K562 (cell line): ENCODE results near the gene INO80E. TPM values are rescaled to one million over a fixed set of nuclear protein-coding genes. Genes with fewer than 3 reads are reported as not detected.

Experiments
- ATF6 ChIP-seq: sonication (generic); formaldehyde crosslinking; IDR thresholded peaks from 2 replicates; pipeline ENCODE4 v1.4.0; 2020; ENCODE audit warnings: mild to moderate bottlenecking, missing genetic modification reagents
- BRD4 ChIP-seq: fragments of 200-600 bp; sonication (generic); IDR thresholded peaks from 2 replicates; pipeline ENCODE4 v1.6.1; 2017; ENCODE audit warnings: inconsistent platforms
- CUX1 ChIP-seq: fragments of 200-800 bp; sonication (Bioruptor generic); IDR thresholded peaks from 2 replicates; pipeline ENCODE4 v1.6.1; 2016; ENCODE audit warnings: missing genetic modification characterization, missing compliant biosample characterization
- ERF ChIP-seq: fragments of 450-650 bp; formaldehyde crosslinking; IDR thresholded peaks from 2 replicates; pipeline ENCODE4 v1.4.0; 2020; ENCODE audit warnings: mild to moderate bottlenecking, mixed read lengths
- EWSR1 ChIP-seq: fragments of 450-650 bp; IDR thresholded peaks from 2 replicates; pipeline ENCODE4 v1.6.1; 2018; ENCODE audit warnings: borderline replicate concordance, mild to moderate bottlenecking, low read depth, moderate library complexity; ENCODE audit not compliant: partially characterized antibody
- FOS ChIP-seq: IDR thresholded peaks from 3 replicates; pipeline ENCODE4 v1.6.1; 2011; ENCODE audit not compliant: insufficient read length; ENCODE audit errors: extremely low read depth
- KLF13 ChIP-seq: fragments of 450-650 bp; IDR thresholded peaks from 2 replicates; pipeline ENCODE4 v1.6.1; 2016; ENCODE audit warnings: missing genetic modification characterization, low read depth, mild to moderate bottlenecking, missing compliant biosample characterization, moderate library complexity, borderline replicate concordance
- ZBTB40 ChIP-seq, 2 experiments: fragments of 450-650 bp in 1 of 2; sonication (generic) in 1 of 2; formaldehyde crosslinking in 1 of 2; IDR thresholded peaks; 2 replicates each; pipeline versions ENCODE4 v1.7.1 to v1.9.0; 2016 to 2022; ENCODE audit warnings: inconsistent platforms in 1 of 2, mild to moderate bottlenecking in 1 of 2, missing genetic modification reagents in 1 of 2
- polyA plus RNA-seq, 8 experiments: library from polyadenylated mRNA; depleted of rRNA in 4 of 8; stranded (reverse) in 5 of 8; unstranded in 3 of 8; fragments of >200 nt; fragmentation: Nextera tagmentation in 2 of 8; fragmentation: Illumina TruSeq in 1 of 8; extraction: Ambion mirVana in 2 of 8; extraction: Trizol in 1 of 8; gene quantifications; 2 replicates each; pipeline versions ENCODE4 v1.2.1 to v1.2.3, GENCODE V29; 2011 to 2014; ENCODE audit warnings: inconsistent platforms in 1 of 8, missing spikeins in 1 of 8
- total RNA-seq, 7 experiments: library from RNA; depleted of rRNA in 6 of 7; stranded (reverse); fragments of >200 nt in 6 of 7; fragmentation: Illumina TruSeq in 2 of 7; extraction: Trizol in 2 of 7; gene quantifications; 2 replicates each; pipeline versions ENCODE4 v1.2.1 to v1.2.3, GENCODE V29; 2011 to 2021; ENCODE audit warnings: low replicate concordance in 1 of 7

INO80E gene
- total and polyA plus RNA-seq, 9 of the 15 experiments (the other 6 are each of a cell fraction or from before 2014, with no cell fraction given): 0.31 to 102 (median 49.3) TPM

DNA sequence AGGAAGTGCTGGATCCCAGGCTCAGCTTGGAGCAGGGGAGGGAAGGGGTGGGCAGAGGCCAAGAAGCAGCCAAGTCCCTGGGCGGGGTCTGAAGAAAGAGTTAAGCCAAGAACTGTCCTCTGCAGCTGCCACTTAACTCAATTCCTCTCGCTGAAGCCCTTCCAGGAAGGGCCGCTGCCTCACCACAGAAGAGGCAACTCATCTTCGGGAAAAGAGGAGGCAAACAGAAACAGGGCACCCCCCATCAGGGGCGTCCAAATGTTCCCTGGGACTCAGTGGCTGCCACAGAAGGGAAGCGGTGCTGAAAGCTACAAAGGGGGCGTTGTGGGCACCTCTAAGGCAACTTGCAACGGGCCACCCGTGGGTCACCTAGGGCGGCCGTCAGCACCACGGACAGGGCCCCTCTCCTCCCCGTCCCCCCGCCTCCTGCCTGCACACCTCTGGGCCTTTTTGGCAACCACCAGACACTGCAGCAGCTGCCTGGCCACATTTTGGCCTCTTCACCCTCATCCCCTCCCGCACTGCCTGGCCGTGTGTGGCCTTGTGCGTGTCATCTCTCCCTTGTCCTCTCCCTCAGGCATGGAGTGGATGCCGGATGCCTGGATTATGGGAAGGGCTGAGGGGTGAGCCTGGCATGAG lies 32.5 kb downstream of the INO80E start (continued):
- TF ChIP-seq ATF6 (CRISPR knock-in tag): no peak
- 0 out of 2 replicates have a peak, but pooled peaks have one; percentile 13 for TF ChIP-seq ZBTB40 (IDR thresholded peaks at IDR 0.05)
- no peak for TF ChIP-seq ZBTB40 (CRISPR knock-in tag; IDR thresholded peaks at IDR 0.05)
- no peak for TF ChIP-seq KLF13
- no peak for TF ChIP-seq BRD4
- TF ChIP-seq ERF (CRISPR knock-in tag): no peak
- no peak for TF ChIP-seq FOS
- TF ChIP-seq CUX1 (CRISPR knock-in tag): no peak
- no peak for TF ChIP-seq EWSR1
